PC-3 (cell line): ENCODE measurements around the gene GMPR. TPM values are rescaled to one million over a fixed set of nuclear protein-coding genes. Genes with fewer than 3 reads are reported as not detected.

Experiments
- ATAC-seq: fragments of 200-7000 bp; cut with Tn5 transposase; 2 replicates; pipeline ENCODE4 v1.9.1; 2020; ENCODE audit warnings: mild to moderate bottlenecking, moderate library complexity
- BruUV-seq: library from RNA; stranded (reverse); fragments of 400-500 nt; replicated peaks from 2 replicates; lab custom pipeline; 2021; lab: Mats Ljungman, UMichigan
- CTCF ChIA-PET: fragments of 300-600 bp; sonication (Branson Sonifier 250); formaldehyde crosslinking; loops from one replicate; lab custom pipeline; 2022; ENCODE audit warnings: antibody characterized with exemption; lab: Charles Lee
- POLR2A ChIA-PET: fragments of 300-600 bp; sonication (Branson Sonifier 250); formaldehyde crosslinking; loops from one replicate; lab custom pipeline; 2022; ENCODE audit warnings: antibody characterized with exemption; ENCODE audit not compliant: unreplicated experiment; lab: Charles Lee
- DNase-seq: peaks from one replicate; pipeline ENCODE4 v3.0.0-alpha.2; 2015
- H2AFZ ChIP-seq: fragments of 300-600 bp; sonication (generic); 2 replicates; pipeline ENCODE4 v1.6.0; 2016; ENCODE audit warnings: antibody characterized with exemption, low read length
- H3F3A ChIP-seq: fragments of 300-600 bp; sonication (generic); one replicate; pipeline ENCODE4 v1.6.0; 2017; ENCODE audit warnings: antibody characterized with exemption, low read length, control low read depth, mild to moderate bottlenecking; ENCODE audit not compliant: unreplicated experiment
- H3K27ac ChIP-seq: fragments of 300-600 bp; sonication (generic); 2 replicates; pipeline ENCODE4 v1.5.1; 2016; ENCODE audit warnings: mild to moderate bottlenecking, low read length
- H3K27me3 ChIP-seq: fragments of 300-600 bp; sonication (generic); 2 replicates; pipeline ENCODE4 v1.6.1; 2016; ENCODE audit warnings: low read length, mixed read lengths
- H3K36me3 ChIP-seq: fragments of 300-600 bp; sonication (generic); 2 replicates; pipeline ENCODE4 v1.6.1; 2016; ENCODE audit warnings: low read depth, mixed run types, low read length, mixed read lengths
- H3K4me1 ChIP-seq: fragments of 300-600 bp; sonication (generic); 2 replicates; pipeline ENCODE4 v1.5.1; 2016; ENCODE audit warnings: low read length; ENCODE audit not compliant: insufficient read depth
- H3K4me2 ChIP-seq: fragments of 300-600 bp; sonication (generic); 2 replicates; pipeline ENCODE4 v1.6.0; 2016; ENCODE audit warnings: low read length
- H3K4me3 ChIP-seq: fragments of 300-600 bp; sonication (generic); 2 replicates; pipeline ENCODE4 v1.5.1; 2016; ENCODE audit warnings: mild to moderate bottlenecking, low read length, mixed read lengths
- H3K79me2 ChIP-seq: fragments of 300-600 bp; sonication (generic); 2 replicates; pipeline ENCODE4 v1.6.1; 2017; ENCODE audit warnings: low read length, mixed read lengths
- H3K9ac ChIP-seq: fragments of 300-600 bp; sonication (generic); 2 replicates; pipeline ENCODE4 v1.6.0; 2016; ENCODE audit warnings: mild to moderate bottlenecking, low read length
- H3K9me2 ChIP-seq: fragments of 300-600 bp; sonication (generic); replicated peaks from 2 replicates; pipeline ENCODE4 v1.6.1; 2016; ENCODE audit warnings: mixed run types, low read length, mixed read lengths
- H3K9me3 ChIP-seq: fragments of 300-600 bp; sonication (generic); 2 replicates; pipeline ENCODE4 v1.6.1; 2016; ENCODE audit warnings: low read length, mixed read lengths
- H4K20me1 ChIP-seq: fragments of 300-600 bp; sonication (generic); 2 replicates; pipeline ENCODE4 v1.6.1; 2016; ENCODE audit warnings: low read length, mixed read lengths
- EZH2 ChIP-seq: fragments of 300-600 bp; sonication (generic); IDR thresholded peaks from one replicate; pipeline ENCODE4 v1.6.1; 2017; ENCODE audit warnings: antibody characterized with exemption, mild to moderate bottlenecking, low read length; ENCODE audit not compliant: unreplicated experiment
- EZH2phosphoT487 ChIP-seq: fragments of 300-600 bp; sonication (generic); IDR thresholded peaks from 2 replicates; pipeline ENCODE4 v1.6.1; 2018; ENCODE audit warnings: mild to moderate bottlenecking, antibody characterized with exemption, low read length, borderline replicate concordance
- intact Hi-C: fragments of 100-400 bp; cut with micrococcal nuclease; formaldehyde crosslinking; loops from 2 replicates; pipeline ENCODE4 v1.9.0; 2023
- total RNA-seq: library from RNA; depleted of rRNA; stranded (reverse); fragments of >200 nt; gene quantifications from 2 replicates; pipeline ENCODE4 v1.2.3, GENCODE V29; 2014
- TF ChIP-seq, protein P1 (sequence below): fragments of 300-600 bp; sonication (generic); conservative IDR thresholded peaks from 2 replicates; pipeline ENCODE4 v1.5.1; 2017; ENCODE audit warnings: antibody characterized with exemption, low read depth, mild to moderate bottlenecking, low read length

GMPR gene
- total RNA-seq, 1 experiment from 2014 or later, result 5.8 TPM

DNA sequence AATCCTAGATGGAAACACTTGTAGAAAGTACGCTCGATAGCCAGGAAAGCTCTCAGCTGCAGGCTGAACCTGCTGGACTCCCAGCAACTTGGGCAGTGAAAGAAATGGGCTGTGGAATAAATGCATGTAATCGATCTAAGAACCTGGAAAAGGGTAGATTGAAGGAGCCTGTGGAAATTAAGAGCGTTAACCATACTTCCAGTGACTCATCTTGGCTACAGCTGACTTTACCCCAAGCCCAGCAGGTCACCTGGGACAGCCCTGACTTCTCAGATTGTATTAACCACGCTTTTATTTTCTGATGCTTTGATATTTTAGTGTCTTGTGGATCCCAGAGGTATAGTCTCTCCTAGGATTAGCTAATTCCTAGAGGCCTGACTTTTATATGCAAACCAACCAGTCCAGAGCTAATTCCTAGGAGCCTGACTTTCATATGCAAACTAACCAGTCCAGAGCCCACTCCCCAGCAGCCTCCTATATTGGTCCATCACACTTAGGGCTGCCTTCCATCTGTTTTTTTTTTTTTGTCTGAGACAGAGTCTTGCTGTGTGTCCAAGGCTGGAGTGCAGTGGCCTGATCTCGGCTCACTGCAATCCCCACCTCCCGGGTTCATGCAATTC is 86.3 kb downstream of the GMPR start:
- DNase-seq (peak; percentile 9), ATAC-seq (no peak)
- no peaks in the 10 kb centered on the region for H3K9me2 ChIP-seq
- ChIA-PET POLR2A (no interaction called here), CTCF (no interaction called here)
- peaks cover 17% of the 10 kb centered on the region for H3K4me1 ChIP-seq
- H3K36me3 ChIP-seq, result no peaks in the 10 kb centered on the region; the same call in 1 of the 2 replicates
- TF ChIP-seq, protein P1, sequence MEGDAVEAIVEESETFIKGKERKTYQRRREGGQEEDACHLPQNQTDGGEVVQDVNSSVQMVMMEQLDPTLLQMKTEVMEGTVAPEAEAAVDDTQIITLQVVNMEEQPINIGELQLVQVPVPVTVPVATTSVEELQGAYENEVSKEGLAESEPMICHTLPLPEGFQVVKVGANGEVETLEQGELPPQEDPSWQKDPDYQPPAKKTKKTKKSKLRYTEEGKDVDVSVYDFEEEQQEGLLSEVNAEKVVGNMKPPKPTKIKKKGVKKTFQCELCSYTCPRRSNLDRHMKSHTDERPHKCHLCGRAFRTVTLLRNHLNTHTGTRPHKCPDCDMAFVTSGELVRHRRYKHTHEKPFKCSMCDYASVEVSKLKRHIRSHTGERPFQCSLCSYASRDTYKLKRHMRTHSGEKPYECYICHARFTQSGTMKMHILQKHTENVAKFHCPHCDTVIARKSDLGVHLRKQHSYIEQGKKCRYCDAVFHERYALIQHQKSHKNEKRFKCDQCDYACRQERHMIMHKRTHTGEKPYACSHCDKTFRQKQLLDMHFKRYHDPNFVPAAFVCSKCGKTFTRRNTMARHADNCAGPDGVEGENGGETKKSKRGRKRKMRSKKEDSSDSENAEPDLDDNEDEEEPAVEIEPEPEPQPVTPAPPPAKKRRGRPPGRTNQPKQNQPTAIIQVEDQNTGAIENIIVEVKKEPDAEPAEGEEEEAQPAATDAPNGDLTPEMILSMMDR, result no peak
- TF ChIP-seq EZH2phosphoT487, result no peak
- no peak for TF ChIP-seq EZH2
- no peaks in the 10 kb centered on the region for H3F3A ChIP-seq
- no peaks in the 10 kb centered on the region for H3K9me3 ChIP-seq
- H3K27ac ChIP-seq, result no peak overlapping the region
- intact Hi-C loops, result no loop called here
- H2AFZ ChIP-seq, result no peak overlapping the region
- H3K79me2 ChIP-seq, result no peaks in the 10 kb centered on the region
- no peak overlapping the region for H3K9ac ChIP-seq
- no TSS peak for BruUV-seq
- H3K4me2 ChIP-seq, result no peak overlapping the region
- H3K27me3 ChIP-seq, result no peaks in the 10 kb centered on the region
- H4K20me1 ChIP-seq, result no peaks in the 10 kb centered on the region
- no peak overlapping the region for H3K4me3 ChIP-seq

GRCh38 chr6:16326531-16326930 is 88.1 kb downstream of the GMPR start:
- no peak overlapping the region for H3K4me3 ChIP-seq
- TF ChIP-seq, protein P1, result no peak
- TF ChIP-seq EZH2 (no peak), EZH2phosphoT487 (no peak)
- H4K20me1 ChIP-seq, result no peaks in the 10 kb centered on the region
- H3K9me2 ChIP-seq, result no peaks in the 10 kb centered on the region
- H2AFZ ChIP-seq, result no peak overlapping the region
- H3K9me3 ChIP-seq, result no peaks in the 10 kb centered on the region
- DNase-seq (no peak), ATAC-seq (no peak)
- no peaks in the 10 kb centered on the region; the same call in 1 of the 2 replicates for H3K36me3 ChIP-seq
- no TSS peak for BruUV-seq
- intact Hi-C loops, result no loop called here
- H3K9ac ChIP-seq, result no peak overlapping the region
- H3F3A ChIP-seq, result no peaks in the 10 kb centered on the region
- no peaks in the 10 kb centered on the region for H3K27me3 ChIP-seq
- H3K4me1 ChIP-seq, result peaks cover 5% of the 10 kb centered on the region
- no peak overlapping the region for H3K4me2 ChIP-seq
- no peak overlapping the region for H3K27ac ChIP-seq
- H3K79me2 ChIP-seq, result no peaks in the 10 kb centered on the region
- ChIA-PET CTCF (no interaction called here), POLR2A (no interaction called here)

DNA sequence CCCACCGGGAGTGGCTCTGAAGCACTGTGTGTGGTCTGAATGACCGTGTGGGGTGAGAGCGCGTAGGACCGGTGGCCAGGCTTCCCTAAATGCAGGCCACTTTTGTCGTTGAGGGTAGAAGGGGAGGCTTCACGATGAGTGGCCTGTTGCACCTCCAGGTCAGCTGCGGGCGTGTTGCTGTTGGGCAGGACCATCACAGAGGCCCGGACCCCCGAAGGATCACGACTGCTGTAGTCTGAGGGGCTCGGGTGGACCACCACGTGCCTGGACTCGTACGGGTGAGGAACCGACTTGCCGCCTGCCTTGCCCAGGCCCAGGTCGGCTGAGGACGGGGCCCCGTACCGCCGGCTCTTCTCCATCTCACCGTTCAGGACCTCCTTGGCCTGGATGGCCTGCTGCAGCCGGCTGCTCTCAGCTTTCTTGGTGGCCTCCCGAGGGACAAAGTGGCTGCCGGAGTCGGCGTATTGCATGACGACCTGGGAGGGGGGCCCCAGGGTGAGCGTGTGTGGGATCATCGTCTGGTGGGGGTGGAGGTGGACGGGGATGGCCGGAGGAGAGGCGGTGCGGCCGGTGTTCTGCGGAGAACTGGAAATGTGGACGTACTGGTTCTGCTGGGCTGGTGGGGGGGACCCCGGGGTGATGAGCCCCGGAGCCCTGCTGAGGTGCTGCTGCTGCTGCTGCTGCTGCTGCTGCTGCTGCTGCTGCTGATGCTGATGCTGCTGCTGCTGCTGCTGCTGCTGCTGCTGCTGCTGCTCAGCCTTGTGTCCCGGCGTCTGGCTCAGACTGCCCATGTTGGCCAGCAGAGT is 88.8 kb downstream of the GMPR start:
- H3K9ac ChIP-seq, result no peak overlapping the region
- H3K9me2 ChIP-seq, result no peaks in the 10 kb centered on the region
- H3K4me1 ChIP-seq, result peaks cover 10% of the 10 kb centered on the region
- BruUV-seq, result TSS peak; percentile 7
- H3K4me2 ChIP-seq, result no peak overlapping the region
- H3K4me3 ChIP-seq, result no peak overlapping the region
- H3K79me2 ChIP-seq, result no peaks in the 10 kb centered on the region
- H3K9me3 ChIP-seq, result no peaks in the 10 kb centered on the region
- no peaks in the 10 kb centered on the region; the same call in 1 of the 2 replicates for H3K36me3 ChIP-seq
- POLR2A ChIA-PET, result no interaction called here
- H3F3A ChIP-seq, result no peaks in the 10 kb centered on the region
- no peaks in the 10 kb centered on the region for H4K20me1 ChIP-seq
- intact Hi-C loops, result no loop called here
- DNase-seq, result no peak
- TF ChIP-seq EZH2 (no peak), EZH2phosphoT487 (no peak)
- TF ChIP-seq, protein P1, result no peak
- CTCF ChIA-PET, result no interaction called here
- no peak for ATAC-seq
- no peaks in the 10 kb centered on the region for H3K27me3 ChIP-seq
- H3K27ac ChIP-seq, result no peak overlapping the region
- H2AFZ ChIP-seq, result no peak overlapping the region
